ENCODE results near the gene RAD51D. TPM values are rescaled to one million over a fixed set of nuclear protein-coding genes. Genes with fewer than 3 reads are reported as not detected.

RAD51D gene
- total and polyA plus RNA-seq, 8 donors, result 13.6 to 20.8 (median 16.4) TPM

DNA sequence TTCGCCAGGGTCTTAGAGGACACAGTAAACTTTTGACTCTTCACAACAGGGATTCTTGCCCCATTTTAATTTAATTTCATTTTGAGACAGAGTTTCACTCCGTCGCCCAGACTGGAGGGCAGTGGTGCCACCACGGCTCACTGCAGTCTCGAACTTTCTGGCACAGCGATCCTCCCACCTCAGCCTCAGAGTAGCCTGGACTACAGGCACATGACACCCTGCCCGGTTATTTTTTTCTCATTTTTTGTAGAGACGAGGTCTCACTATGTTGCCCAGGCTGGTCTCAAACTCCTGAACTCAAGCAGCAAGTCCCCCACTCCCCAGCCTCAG lies 22.8 kb upstream of the RAD51D start:
- Histone ChIP-seq H3K36me3 (peaks cover 0 to 21% of the 10 kb centered on the region in 2 donors), H3K4me3 (peak overlapping the region in 1 of 2 donors; percentile 90), H3K9me3 (no peaks in the 10 kb centered on the region), H3K27me3 (no peaks in the 10 kb centered on the region), H3K27ac (no peak overlapping the region), H3K4me1 (peaks cover 4 to 27% of the 10 kb centered on the region in 2 donors)
- intact Hi-C loops (cut with DNase I), result no loop called here
- TF ChIP-seq, protein P1, sequence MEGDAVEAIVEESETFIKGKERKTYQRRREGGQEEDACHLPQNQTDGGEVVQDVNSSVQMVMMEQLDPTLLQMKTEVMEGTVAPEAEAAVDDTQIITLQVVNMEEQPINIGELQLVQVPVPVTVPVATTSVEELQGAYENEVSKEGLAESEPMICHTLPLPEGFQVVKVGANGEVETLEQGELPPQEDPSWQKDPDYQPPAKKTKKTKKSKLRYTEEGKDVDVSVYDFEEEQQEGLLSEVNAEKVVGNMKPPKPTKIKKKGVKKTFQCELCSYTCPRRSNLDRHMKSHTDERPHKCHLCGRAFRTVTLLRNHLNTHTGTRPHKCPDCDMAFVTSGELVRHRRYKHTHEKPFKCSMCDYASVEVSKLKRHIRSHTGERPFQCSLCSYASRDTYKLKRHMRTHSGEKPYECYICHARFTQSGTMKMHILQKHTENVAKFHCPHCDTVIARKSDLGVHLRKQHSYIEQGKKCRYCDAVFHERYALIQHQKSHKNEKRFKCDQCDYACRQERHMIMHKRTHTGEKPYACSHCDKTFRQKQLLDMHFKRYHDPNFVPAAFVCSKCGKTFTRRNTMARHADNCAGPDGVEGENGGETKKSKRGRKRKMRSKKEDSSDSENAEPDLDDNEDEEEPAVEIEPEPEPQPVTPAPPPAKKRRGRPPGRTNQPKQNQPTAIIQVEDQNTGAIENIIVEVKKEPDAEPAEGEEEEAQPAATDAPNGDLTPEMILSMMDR (IDR thresholded peaks at IDR 0.05), result no peak
- no peak for ATAC-seq
- no peak for DNase-seq

DNA sequence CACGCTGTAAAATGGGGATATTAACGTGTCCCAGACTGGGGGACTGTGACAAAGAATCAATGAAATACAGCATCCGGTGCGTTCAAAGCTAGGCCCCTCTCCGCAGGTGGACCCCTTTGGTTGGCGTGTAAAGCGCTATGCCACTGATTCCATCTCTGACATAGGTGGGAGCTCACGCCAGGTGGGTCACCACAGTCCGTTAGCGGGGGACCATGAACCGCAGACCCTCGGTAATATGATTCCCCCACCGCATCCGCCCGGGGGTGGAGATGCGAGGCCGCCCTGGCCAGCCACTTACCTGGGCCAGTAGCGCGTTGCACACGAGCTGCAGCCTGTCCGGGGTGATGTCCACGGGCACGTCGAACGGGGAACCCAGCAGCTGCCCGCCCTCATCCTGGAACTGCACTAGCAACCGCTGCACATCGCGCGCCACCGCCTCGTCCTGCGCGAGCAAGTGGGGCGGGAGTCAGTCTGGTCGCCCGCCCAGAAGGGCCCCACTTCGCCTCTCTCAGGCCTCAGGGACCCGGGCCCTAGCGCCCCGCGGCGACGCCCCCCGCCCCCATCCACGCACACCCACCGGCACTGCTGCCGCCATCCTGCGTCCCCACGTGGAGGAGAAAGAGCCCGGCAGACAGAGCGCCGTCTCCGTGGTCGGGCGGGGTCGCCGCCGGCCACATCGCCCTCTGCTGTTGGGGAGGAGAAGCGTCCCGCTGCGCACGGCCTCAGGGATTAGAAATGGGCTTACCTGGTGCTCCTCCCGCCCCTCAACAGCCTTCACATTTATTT lies 22.2 kb upstream of the RAD51D start, which contains the start of gene NLE1:
NLE1 (minus strand) TSS at position 623 of the 786 bp plus-strand sequence; CDS start at position 595, 28 bp downstream.
- Histone ChIP-seq H3K9me3 (no peaks in the 10 kb centered on the region), H3K36me3 (peaks cover 0 to 27% of the 10 kb centered on the region in 2 donors), H3K27me3 (no peaks in the 10 kb centered on the region), H3K4me1 (peaks cover 4 to 27% of the 10 kb centered on the region in 2 donors), H3K4me3 (peak within 1 kb of the TSS; percentile 90 to 96), H3K27ac (peak within 1 kb of the TSS in 1 of 2 donors; percentile 24)
- intact Hi-C loops (cut with DNase I), result no loop called here
- DNase-seq, result peak; percentile 70 to 97 (median 84)
- TF ChIP-seq, protein P1 (IDR thresholded peaks at IDR 0.05), result peak; percentile 94 to 98
- ATAC-seq, result peak; percentile 100

DNA sequence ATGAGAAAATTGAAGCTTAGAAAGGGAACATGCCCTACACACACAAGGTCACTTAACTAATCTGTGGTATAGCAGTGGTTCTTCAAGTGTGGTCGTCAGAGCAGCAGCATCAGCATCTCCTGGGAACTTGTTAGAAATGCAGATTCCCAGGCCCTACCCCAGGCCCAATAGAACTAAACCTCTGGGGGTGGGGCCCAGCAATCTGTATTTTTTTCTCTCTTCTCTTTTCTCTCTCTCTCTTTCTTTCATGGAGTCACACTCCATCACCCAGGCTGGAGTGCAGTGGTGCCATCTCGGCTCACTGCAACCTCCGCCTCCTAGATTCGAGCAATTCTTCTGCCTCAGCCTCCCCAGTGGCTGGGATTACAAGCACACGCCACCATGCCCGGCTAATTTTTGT lies 18.6 kb upstream of the RAD51D start:
- no peak overlapping the region for H3K27ac ChIP-seq
- H3K36me3 ChIP-seq, result peaks cover 0 to 63% of the 10 kb centered on the region in 2 donors
- H3K4me3 ChIP-seq, result no peak overlapping the region
- intact Hi-C loops (cut with DNase I), result no loop called here
- no peak for DNase-seq
- no peak for ATAC-seq
- peaks cover 4 to 27% of the 10 kb centered on the region in 2 donors for H3K4me1 ChIP-seq
- H3K27me3 ChIP-seq, result no peaks in the 10 kb centered on the region
- TF ChIP-seq, protein P1 (IDR thresholded peaks at IDR 0.05), result no peak
- no peaks in the 10 kb centered on the region for H3K9me3 ChIP-seq

DNA sequence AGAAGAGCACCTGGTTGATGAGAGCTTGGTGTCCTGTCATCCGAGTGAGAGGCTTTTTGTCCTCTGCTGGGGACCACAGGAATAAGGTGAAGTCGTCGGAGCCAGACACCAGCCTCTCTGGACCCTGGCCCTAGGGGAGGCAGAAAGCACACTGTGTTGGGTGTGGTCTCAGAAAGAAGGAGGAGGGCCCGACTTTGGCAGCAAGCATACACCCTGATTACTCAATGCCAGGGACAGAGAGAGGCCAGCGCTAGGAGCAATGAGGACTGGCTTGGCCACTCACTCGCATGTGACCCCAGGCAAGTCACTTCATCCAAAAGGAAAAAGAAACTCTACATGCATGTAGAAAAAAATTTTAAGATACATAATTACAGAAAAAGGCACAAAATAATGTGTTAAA lies 15.7 kb upstream of the RAD51D start:
- TF ChIP-seq, protein P1 (IDR thresholded peaks at IDR 0.05), result no peak
- Histone ChIP-seq H3K27me3 (no peaks in the 10 kb centered on the region), H3K9me3 (no peaks in the 10 kb centered on the region), H3K4me3 (no peak overlapping the region), H3K4me1 (peaks cover 0 to 5% of the 10 kb centered on the region in 2 donors), H3K27ac (no peak overlapping the region), H3K36me3 (peaks cover 0 to 90% of the 10 kb centered on the region in 2 donors)
- DNase-seq (no peak), ATAC-seq (no peak)
- intact Hi-C loops (cut with DNase I), result no loop called here

DNA sequence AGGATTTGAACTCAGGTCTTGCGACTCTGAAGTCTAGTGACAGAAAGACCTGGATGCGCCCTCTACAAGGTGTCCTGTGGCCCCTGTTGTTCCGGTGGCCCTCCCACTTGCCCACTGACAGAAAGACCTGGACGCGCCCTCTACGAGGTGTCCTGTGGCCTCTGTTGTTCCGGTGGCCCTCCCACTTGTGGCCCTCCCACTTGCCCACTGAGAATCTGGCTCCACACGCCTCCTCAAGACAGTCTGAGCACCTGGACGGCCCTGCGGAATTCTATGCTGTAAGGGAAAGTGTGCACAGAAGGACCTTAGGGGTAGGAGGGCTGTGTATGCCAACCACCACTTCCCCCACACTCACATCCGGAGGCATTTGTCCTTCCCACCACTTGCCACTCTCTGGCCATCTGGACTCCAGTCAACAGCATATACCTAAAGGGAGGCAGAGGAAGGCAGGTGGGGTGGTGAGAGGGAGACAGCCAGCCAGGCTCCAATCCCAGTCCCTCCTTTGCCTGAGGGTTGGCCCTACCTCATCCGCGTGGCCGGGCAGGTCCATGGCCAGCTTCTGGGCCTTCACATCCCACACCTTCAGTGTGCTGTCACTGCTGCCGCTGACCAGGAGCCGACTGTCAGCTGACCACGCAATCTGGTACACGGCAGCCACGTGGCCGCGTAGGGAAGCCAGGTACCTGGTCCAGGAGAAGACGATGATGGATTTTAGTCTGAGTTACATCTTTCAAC lies 13.3 kb upstream of the RAD51D start:
- no peak for DNase-seq
- H3K4me1 ChIP-seq, result no peaks in the 10 kb centered on the region
- H3K27ac ChIP-seq, result no peak overlapping the region
- H3K36me3 ChIP-seq, result peaks cover 0 to 74% of the 10 kb centered on the region in 2 donors
- no peak overlapping the region for H3K4me3 ChIP-seq
- H3K27me3 ChIP-seq, result no peaks in the 10 kb centered on the region
- H3K9me3 ChIP-seq, result no peaks in the 10 kb centered on the region
- no peak for ATAC-seq
- intact Hi-C loops (cut with DNase I), result no loop called here
- TF ChIP-seq, protein P1 (IDR thresholded peaks at IDR 0.05), result no peak
